GM23248 (cell line): ENCODE results near the gene ARSK.

Source experiments
- EZH2 ChIP-seq: fragments of 200-600 bp; sonication (generic); IDR thresholded peaks from 2 replicates; pipeline ENCODE4 v1.6.1; 2018; ENCODE audit warnings: antibody characterized with exemption, mild to moderate bottlenecking; ENCODE audit not compliant: insufficient read depth, poor library complexity, severe bottlenecking
- EZH2phosphoT487 ChIP-seq: fragments of 200-600 bp; sonication (generic); IDR thresholded peaks from 2 replicates; pipeline ENCODE4 v1.6.1; 2018; ENCODE audit warnings: antibody characterized with exemption, moderate library complexity, mild to moderate bottlenecking, low read depth; ENCODE audit not compliant: insufficient read depth

- TF ChIP-seq EZH2, result no peak
- TF ChIP-seq EZH2phosphoT487, result no peak
Observed at GRCh38 chr5:95647886-95648860, 93.3 kb downstream of the ARSK start.
